Measurements from ENCODE around the gene ROBO1. TPM values are rescaled to one million over a fixed set of nuclear protein-coding genes. Genes with fewer than 3 reads are reported as not detected.

ROBO1 gene
- total RNA-seq, result 269 TPM

GRCh38 chr3:79767905-79768267 is at the start of gene ROBO1:
TSS of gene ROBO1 (minus strand) at chr3:79767998.

Small RNA genes lying within 50 kb of the gene (small RNA-seq; reads per million reads assigned to genes)
- gene MIR3923 (ENCODE audit: low replicate concordance) (0.15 reads per million), gene RN7SL751P (ENCODE audit: low replicate concordance) (not detected)

Measured in parietal lobe (tissue), 2 donors.